Stimulated activated CD8-positive, alpha-beta memory T cell treated with anti-CD3 and anti-CD28 coated beads, Interleukin-2, amount 100 ng/mL, for 48 hours (primary cell): ENCODE measurements around the gene GPR162.

ENCODE experiments used
- DNase-seq, 2 donors: peaks; one replicate each; pipeline ENCODE4 v3.0.0-alpha.2; 2020; ENCODE audit warnings: low read depth in 2 of 2

GPR162 gene

GRCh38 chr12:6822426-6823135 lies 960 bp downstream of the GPR162 start:
- no peak for DNase-seq

DNA sequence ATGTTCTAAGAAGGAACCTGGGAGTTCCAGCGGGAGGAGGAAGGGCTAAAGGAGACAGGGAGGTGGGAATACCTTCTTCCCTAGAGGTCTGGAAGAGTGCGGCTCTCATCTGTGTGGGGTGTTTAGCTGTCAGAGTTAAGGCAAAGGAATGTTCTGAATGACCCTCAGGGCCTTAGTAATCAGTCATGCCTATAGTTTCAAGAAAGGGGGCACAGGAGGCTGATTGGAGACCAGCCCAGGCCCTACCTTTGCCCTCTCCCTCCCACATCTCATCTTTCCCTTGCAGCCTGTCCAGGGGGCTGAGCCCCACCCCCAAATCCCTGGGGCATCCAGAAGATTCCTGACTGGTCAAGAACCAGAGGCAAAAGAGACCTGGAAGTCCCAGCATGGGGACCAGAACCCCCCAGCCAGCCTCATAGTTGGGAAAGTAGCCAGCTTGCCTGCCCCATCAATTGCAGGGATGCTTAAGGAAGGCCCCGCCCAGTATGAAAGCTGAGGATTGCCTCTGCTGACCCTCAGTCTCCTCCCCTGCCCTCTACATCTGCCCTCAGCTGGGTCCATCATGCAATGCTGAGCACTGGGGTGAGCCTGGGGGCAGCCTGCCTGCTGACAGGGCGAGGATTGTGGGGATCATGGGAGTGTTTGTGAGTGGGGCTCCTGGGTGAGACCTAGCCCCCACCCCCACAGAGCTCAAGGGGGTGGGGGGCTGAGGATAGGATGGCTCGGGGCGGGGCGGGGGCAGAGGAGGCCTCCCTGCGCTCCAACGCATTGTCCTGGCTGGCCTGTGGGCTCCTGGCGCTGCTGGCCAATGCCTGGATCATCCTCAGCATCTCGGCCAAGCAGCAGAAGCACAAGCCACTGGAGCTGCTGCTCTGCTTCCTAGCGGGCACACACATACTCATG lies 1.8 kb downstream of the GPR162 start:
- DNase-seq: no peak

GRCh38 chr12:6824085-6824775 lies 2.6 kb downstream of the GPR162 start:
- DNase-seq: no peak

- no peak for DNase-seq
Measured at GRCh38 chr12:6824901-6825381, 3.3 kb downstream of the GPR162 start.

- DNase-seq: peak; percentile 73 to 83
Measured at GRCh38 chr12:6825398-6826124, 3.9 kb downstream of the GPR162 start.

DNA sequence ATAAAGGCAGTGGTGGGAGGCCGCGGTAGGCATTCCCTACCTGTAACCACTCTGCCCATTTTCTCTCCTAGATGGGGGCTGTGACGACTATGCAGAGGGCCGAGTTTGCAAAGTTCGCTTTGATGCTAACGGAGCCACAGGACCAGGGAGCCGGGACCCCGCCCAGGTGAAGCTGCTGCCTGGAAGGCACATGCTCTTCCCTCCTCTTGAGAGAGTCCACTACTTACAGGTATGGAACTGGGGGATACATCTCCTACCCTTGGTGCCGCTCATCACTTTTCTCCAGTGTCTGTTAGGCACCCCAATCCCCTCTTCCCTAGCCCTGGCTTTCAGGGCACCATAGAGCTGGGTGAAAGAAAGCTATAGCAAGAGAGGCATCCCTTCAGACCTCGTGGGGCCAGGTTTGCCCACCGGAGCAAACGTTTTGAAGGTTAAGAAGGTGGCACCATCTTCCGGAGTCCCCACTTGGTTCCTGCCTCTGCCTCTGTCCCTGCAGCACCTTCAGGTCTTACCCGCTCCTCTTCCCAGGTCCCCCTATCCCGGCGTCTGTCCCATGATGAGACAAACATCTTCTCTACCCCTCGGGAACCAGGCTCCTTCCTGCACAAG lies 4.6 kb downstream of the GPR162 start:
- no peak for DNase-seq

DNA sequence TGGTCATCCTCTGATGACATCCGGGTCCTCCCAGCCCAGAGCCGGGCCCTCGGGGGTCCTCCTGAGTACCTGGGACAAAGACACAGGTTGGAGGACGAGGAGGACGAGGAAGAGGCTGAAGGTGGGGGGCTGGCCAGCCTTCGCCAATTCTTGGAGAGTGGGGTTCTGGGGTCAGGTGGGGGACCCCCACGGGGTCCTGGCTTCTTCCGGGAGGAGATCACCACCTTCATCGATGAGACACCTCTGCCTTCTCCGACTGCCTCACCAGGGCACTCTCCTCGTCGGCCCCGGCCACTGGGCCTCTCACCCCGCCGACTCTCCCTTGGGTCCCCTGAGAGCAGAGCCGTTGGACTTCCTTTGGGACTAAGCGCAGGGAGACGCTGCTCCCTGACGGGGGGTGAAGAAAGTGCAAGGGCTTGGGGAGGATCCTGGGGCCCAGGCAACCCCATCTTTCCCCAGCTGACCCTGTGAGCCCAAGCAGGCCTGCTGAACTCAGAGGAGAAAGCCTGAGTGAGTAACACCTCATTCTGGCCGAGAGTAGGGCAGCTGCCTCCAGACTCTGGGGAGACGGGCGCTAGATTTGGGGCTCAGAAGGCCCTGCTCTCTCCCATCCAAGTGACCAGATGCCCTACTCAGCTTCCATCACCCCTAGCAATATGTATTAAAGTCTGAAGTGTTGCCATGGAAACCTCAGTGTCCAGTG lies 5.3 kb downstream of the GPR162 start:
- no peak for DNase-seq

DNA sequence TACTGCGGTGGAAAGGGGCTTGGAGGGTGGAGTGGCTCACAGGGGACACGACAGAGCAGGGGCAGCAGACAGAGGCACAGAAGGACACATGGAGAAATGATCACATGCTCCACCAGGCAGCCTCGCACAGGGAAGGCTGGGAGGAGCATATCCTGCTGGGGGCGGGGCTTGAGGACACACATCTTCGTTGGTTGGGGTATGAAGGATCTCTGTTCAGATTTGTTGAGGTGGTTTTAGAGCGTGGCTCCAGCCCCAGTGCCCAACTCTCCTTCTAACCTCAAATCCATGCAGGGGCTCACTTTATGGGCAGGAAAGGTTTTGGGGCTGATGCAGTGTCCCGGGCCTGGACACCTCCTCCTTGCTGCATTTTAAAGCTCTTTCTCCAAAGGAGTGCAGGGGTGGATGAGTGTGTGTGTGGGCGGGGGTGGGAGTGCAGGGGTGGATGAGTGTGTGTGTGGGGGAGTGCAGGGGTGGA lies 5.9 kb downstream of the GPR162 start:
- peak; percentile 27 to 40 for DNase-seq

GRCh38 chr12:6827982-6828780 lies 6.6 kb downstream of the GPR162 start, which contains the start of gene P3H3:
Gene P3H3, plus strand, starts transcription at chr12:6828407. Its CDS starts 34 bp downstream, at chr12:6828441.
- DNase-seq: no peak

- no peak for DNase-seq
Measured at GRCh38 chr12:6828781-6829535, 7.3 kb downstream of the GPR162 start.

- no peak for DNase-seq
Measured at GRCh38 chr12:6829536-6830220, 8.1 kb downstream of the GPR162 start.

- DNase-seq: no peak
Measured at GRCh38 chr12:6830286-6830890, 8.8 kb downstream of the GPR162 start.

GRCh38 chr12:6830999-6831398 lies 9.4 kb downstream of the GPR162 start:
- DNase-seq: no peak

GRCh38 chr12:6831450-6831995 lies 9.9 kb downstream of the GPR162 start:
- no peak for DNase-seq

DNA sequence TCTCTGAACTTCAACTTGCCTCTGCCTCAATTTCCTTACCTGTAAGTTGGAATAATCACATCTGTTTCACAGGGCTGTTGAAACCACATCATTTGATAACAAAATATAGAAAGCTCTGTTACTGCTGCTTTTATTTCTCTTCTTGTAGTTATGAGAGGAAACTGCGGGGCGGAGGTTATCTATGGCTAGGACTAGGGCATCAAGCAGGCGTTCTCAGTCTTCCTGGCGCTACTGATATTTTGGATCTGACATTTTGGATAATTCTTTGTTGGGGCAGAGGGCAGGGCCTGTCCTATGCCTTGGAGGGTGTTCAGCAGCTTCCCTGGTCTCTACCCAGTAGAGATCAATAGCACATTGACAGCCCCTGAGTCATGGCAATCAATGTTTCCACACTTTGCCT lies 10.5 kb downstream of the GPR162 start:
- no peak for DNase-seq

DNA sequence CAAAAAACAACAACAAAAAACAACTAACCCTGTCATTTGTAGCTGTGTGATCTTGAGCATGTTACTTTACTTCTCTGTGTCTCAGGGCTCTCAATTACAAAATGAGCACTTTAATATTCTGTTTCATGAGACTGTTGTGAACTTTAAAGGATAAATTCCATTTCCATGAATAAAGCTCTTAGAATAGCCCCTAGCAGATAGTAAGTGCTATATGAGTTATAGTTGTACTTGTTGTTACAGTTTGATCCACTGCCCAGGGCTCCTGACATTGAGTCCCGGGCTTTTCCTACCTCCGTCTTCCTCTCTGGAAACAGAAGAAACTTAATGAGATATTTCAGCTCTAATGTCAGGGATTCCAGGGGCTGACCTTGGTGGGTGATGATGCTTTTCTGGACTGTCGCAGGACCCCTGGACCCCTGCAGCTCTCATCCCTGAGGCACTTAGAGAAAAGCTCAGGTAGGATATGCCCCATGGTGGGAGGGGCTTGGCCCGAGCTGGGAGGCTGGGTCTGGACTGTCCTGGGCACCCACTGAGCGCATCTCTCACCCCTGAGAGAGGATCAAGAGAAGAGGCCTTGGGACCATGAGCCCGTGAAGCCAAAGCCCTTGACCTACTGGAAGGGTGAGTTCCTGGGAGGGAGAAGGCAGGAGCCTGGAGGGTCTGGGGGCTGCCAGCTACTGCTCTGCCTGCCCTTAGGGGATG lies 11.7 kb downstream of the GPR162 start:
- no peak for DNase-seq

- DNase-seq: no peak
Measured at GRCh38 chr12:6834254-6834653, 12.6 kb downstream of the GPR162 start.
